Keratinocyte (primary cell): ENCODE results near the gene DHX38.
A peak's percentile ranks its signal among the peaks of the same experiment; 100 is the strongest.

Source experiments
- EZH2 ChIP-seq: IDR thresholded peaks from one replicate; pipeline ENCODE4 v1.6.1; 2012; ENCODE audit warnings: inconsistent platforms, mild to moderate bottlenecking, low read length, moderate library complexity
- TF ChIP-seq, protein P1 (sequence below), 3 experiments: IDR thresholded peaks in 1 of 3; conservative IDR thresholded peaks in 1 of 3; optimal IDR thresholded peaks in 1 of 3; 2 replicates in 2 of 3; 3 replicates in 1 of 3; pipeline versions ENCODE3 to v1.5.1; 2011; ENCODE audit warnings: low read length in 3 of 3, mild to moderate bottlenecking in 3 of 3, moderate library complexity in 2 of 3, control low read depth in 1 of 3, inconsistent platforms in 1 of 3; ENCODE audit not compliant: insufficient read depth in 2 of 3; ENCODE audit errors: extremely low read depth in 1 of 3

GRCh38 chr16:72124761-72125634, 31.4 kb downstream of the DHX38 start:
- TF ChIP-seq, protein P1, sequence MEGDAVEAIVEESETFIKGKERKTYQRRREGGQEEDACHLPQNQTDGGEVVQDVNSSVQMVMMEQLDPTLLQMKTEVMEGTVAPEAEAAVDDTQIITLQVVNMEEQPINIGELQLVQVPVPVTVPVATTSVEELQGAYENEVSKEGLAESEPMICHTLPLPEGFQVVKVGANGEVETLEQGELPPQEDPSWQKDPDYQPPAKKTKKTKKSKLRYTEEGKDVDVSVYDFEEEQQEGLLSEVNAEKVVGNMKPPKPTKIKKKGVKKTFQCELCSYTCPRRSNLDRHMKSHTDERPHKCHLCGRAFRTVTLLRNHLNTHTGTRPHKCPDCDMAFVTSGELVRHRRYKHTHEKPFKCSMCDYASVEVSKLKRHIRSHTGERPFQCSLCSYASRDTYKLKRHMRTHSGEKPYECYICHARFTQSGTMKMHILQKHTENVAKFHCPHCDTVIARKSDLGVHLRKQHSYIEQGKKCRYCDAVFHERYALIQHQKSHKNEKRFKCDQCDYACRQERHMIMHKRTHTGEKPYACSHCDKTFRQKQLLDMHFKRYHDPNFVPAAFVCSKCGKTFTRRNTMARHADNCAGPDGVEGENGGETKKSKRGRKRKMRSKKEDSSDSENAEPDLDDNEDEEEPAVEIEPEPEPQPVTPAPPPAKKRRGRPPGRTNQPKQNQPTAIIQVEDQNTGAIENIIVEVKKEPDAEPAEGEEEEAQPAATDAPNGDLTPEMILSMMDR (optimal IDR thresholded peaks at IDR 0.05 in 1 of 3, IDR thresholded peaks at IDR 0.05 in 1 of 3, conservative IDR thresholded peaks at IDR 0.05 in 1 of 3; ENCODE audit: extremely low read depth in 1 of 3, insufficient read depth in 2 of 3, low read length in 3 of 3), result peak; percentile 80 to 89 (median 82)
- no peak for TF ChIP-seq EZH2
